Left ventricle myocardium inferior (tissue), 1 donor: ENCODE measurements around the gene NRAP. TPM values are rescaled to one million over a fixed set of nuclear protein-coding genes. Genes with fewer than 3 reads are reported as not detected.

ENCODE experiments used
- DNase-seq: peaks from one replicate; pipeline ENCODE4 v3.0.0-alpha.2; 2020
- H3K27ac ChIP-seq: fragments of 200-600 bp; replicated peaks from 2 replicates; pipeline ENCODE4 v1.8.0; 2021
- H3K27me3 ChIP-seq: fragments of 200-600 bp; 2 replicates; pipeline ENCODE4 v1.8.0; 2021; ENCODE audit warnings: low read depth
- H3K36me3 ChIP-seq: fragments of 200-600 bp; 2 replicates; pipeline ENCODE4 v1.8.0; 2021
- H3K4me1 ChIP-seq: fragments of 200-600 bp; 2 replicates; pipeline ENCODE4 v1.8.0; 2021
- H3K4me3 ChIP-seq: fragments of 200-600 bp; 2 replicates; pipeline ENCODE4 v1.8.0; 2021; ENCODE audit warnings: mild to moderate bottlenecking, moderate library complexity
- H3K9me3 ChIP-seq: fragments of 200-600 bp; replicated peaks from 2 replicates; pipeline ENCODE4 v1.8.0; 2021
- CTCF ChIP-seq: fragments of 200-600 bp; IDR thresholded peaks from 2 replicates; pipeline ENCODE4 v1.8.0; 2021; ENCODE audit warnings: antibody characterized with exemption, mild to moderate bottlenecking, borderline replicate concordance
- intact Hi-C: fragments of 100-400 bp; cut with micrococcal nuclease; formaldehyde crosslinking; loops from one replicate; pipeline ENCODE4 v1.11.0; 2022
- total RNA-seq: library from RNA; stranded (reverse); fragmentation: NEBNext Ultra II Directional; extraction: Animal tissue kit (Norgen Biotek cat#: 25700); gene quantifications from one replicate; pipeline ENCODE4 v1.2.1, GENCODE V29; 2021
- donor health status: DM: no; HTN: yes; CAD: no; lungs with severe emphysema.

NRAP gene
- total RNA-seq, 1 donor from 2014 or later = 1,025 TPM

- no peak overlapping the region for H3K27ac ChIP-seq
- no peaks in the 10 kb centered on the region for H3K9me3 ChIP-seq
- TF ChIP-seq CTCF = no peak
- no peak for DNase-seq
- H3K4me3 ChIP-seq = no peak overlapping the region
- intact Hi-C loops = loop anchor here (10.0 kb wide), 1 partner anchor 395 kb away; no protein-coding TSS in a partner anchor
- H3K36me3 ChIP-seq = no peaks in the 10 kb centered on the region
- H3K4me1 ChIP-seq = peaks cover 59% of the 10 kb centered on the region
- H3K27me3 ChIP-seq = no peaks in the 10 kb centered on the region
These were observed 45.5 kb upstream of the NRAP start for GRCh38 chr10:113709221-113709838.

DNA sequence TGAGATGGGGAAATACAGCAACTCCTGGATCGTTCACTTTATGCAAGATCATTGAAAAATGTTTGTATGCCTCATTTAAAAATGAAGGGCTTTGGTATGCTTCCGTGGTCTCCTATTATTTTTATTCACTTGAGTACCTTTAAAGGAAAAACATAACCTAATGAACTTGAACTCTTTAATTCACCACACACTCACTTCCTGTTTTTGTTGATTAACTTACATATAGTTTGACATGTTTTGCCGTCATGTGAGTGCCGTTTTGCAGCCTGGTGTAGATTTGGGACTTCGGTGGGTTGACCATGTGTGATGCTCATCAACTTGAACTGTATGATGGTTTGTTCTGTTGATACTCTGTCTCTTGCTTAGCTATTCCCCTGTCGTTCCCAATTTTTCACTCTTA lies 44.8 kb upstream of the NRAP start:
- intact Hi-C loops = loop anchor here (10.0 kb wide), 1 partner anchor 396 kb away; no protein-coding TSS in a partner anchor
- no peaks in the 10 kb centered on the region for H3K9me3 ChIP-seq
- no peaks in the 10 kb centered on the region for H3K36me3 ChIP-seq
- no peak overlapping the region for H3K4me3 ChIP-seq
- DNase-seq = no peak
- no peaks in the 10 kb centered on the region for H3K27me3 ChIP-seq
- peaks cover 59% of the 10 kb centered on the region for H3K4me1 ChIP-seq
- no peak for TF ChIP-seq CTCF
- H3K27ac ChIP-seq = no peak overlapping the region

DNA sequence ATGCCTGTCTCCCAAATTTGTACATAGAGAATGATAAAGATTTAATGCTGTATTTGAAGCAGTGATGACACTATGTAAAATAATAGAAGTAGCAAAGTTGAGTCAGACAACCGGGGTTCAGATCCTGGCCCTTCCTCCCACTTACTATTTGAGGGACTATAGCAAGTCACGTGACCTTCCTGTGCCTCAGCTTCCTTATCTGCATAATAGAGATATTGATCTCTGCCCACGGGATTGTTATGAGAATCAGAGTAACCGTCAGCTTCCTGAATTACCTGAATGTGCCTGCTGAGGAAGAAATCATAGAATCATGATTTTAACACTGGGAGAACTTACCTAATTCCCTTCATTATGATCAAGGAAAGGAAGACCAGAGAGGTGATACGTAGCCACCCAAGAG lies 42.8 kb upstream of the NRAP start:
- no peaks in the 10 kb centered on the region for H3K27me3 ChIP-seq
- no peak for TF ChIP-seq CTCF
- no peak overlapping the region for H3K4me3 ChIP-seq
- H3K9me3 ChIP-seq = no peaks in the 10 kb centered on the region
- intact Hi-C loops = loop anchor here (10.0 kb wide), 1 partner anchor 398 kb away; no protein-coding TSS in a partner anchor
- H3K27ac ChIP-seq = no peak overlapping the region
- peaks cover 56% of the 10 kb centered on the region for H3K4me1 ChIP-seq
- DNase-seq = no peak
- H3K36me3 ChIP-seq = peaks cover 2% of the 10 kb centered on the region

- Histone ChIP-seq H3K9me3 (no peaks in the 10 kb centered on the region), H3K27me3 (no peaks in the 10 kb centered on the region), H3K36me3 (peaks cover 14% of the 10 kb centered on the region), H3K4me1 (peaks cover 43% of the 10 kb centered on the region), H3K4me3 (no peak overlapping the region), H3K27ac (no peak overlapping the region)
- intact Hi-C loops = loop anchor here (10.0 kb wide), 1 partner anchor 400 kb away; no protein-coding TSS in a partner anchor
- no peak for TF ChIP-seq CTCF
- no peak for DNase-seq
These were observed 41.5 kb upstream of the NRAP start for GRCh38 chr10:113705344-113705652.

DNA sequence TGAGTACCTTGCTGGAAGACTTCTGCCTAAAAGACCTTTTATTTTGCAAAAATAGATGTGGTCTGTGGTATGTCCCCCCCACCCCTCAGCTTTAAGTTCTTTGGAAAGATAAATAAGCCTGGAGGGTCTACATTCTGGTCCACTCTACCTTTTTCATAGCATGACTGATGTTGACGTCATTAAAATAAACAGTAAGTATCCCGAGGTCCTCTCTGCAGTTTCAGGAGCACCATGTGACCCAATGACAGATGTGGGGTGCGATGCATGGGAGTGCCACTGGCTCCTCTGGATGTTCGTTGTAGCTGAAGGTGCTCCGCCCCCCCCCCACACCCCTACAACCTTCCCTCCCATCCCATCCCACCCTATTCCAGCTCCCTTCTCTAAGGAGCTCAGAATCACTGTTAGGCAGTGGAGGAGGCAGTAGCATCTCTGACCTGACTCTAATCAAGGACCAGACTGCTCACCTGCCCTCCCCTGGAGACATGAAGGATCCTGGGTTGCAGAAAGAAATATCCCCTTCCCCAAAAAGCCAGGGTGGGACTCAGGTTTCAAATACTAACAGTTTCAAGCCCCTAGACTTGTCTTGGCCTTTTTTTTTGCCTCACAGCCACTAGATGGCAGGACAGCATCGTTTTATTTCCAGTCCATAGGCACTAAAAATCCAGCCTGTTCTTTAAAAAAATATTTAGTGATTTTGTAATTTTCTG lies 40.9 kb upstream of the NRAP start:
- TF ChIP-seq CTCF = peak; percentile 68
- Histone ChIP-seq H3K4me3 (no peak overlapping the region), H3K27me3 (no peaks in the 10 kb centered on the region), H3K9me3 (no peaks in the 10 kb centered on the region), H3K36me3 (peaks cover 18% of the 10 kb centered on the region), H3K4me1 (peaks cover 38% of the 10 kb centered on the region), H3K27ac (no peak overlapping the region)
- intact Hi-C loops = loop anchor here (10.0 kb wide), 1 partner anchor 400 kb away; no protein-coding TSS in a partner anchor
- no peak for DNase-seq
